Measurements from ENCODE around the gene FAIM2. TPM values are rescaled to one million over a fixed set of nuclear protein-coding genes. Genes with fewer than 3 reads are reported as not detected.

Gene FAIM2
- total RNA-seq, 1 experiment from 2014 or later = 0.09 TPM

- no peak for TF ChIP-seq CTCF (IDR thresholded peaks at IDR 0.05; ENCODE audit: insufficient read depth in 1 of 2, low read depth in 1 of 2, low read length in 1 of 2, severe bottlenecking in 1 of 2, unreplicated experiment in 1 of 2)
- Mint-ChIP-seq H3K4me3 (ENCODE audit: unreplicated experiment) (no peak overlapping the region), H3K4me1 (ENCODE audit: low read depth, unreplicated experiment) (no peaks in the 10 kb centered on the region), H3K27ac (ENCODE audit: unreplicated experiment) (no peak overlapping the region), H3K9me3 (ENCODE audit: unreplicated experiment) (no peaks in the 10 kb centered on the region), H3K27me3 (ENCODE audit: insufficient read depth, unreplicated experiment) (no peaks in the 10 kb centered on the region), H3K36me3 (ENCODE audit: insufficient read depth, unreplicated experiment) (no peaks in the 10 kb centered on the region)
- Histone ChIP-seq H3K36me3 (ENCODE audit: control insufficient read depth, insufficient read depth, low read length) (no peaks in the 10 kb centered on the region), H3K27me3 (replicated peaks; ENCODE audit: control insufficient read depth, insufficient read depth, low read length) (no peaks in the 10 kb centered on the region), H3K4me3 (ENCODE audit: low read depth, low read length) (no peak overlapping the region), H3K9me3 (no peaks in the 10 kb centered on the region), H3K4me1 (peaks cover 36% of the 10 kb centered on the region)
- CTCF ChIA-PET = no interaction called here
- POLR2A ChIA-PET = no interaction called here
- BruUV-seq (replicated peaks) = no TSS peak
- intact Hi-C loops (cut with micrococcal nuclease; ENCODE audit: unreplicated experiment) = no loop called here
- DNase-seq = no peak
These were observed 11.5 kb downstream of the FAIM2 start for GRCh38 chr12:49892084-49892731.

- H3K27me3 ChIP-seq (replicated peaks; ENCODE audit: control insufficient read depth, insufficient read depth, low read length) = no peaks in the 10 kb centered on the region
- no peaks in the 10 kb centered on the region for H3K36me3 ChIP-seq (ENCODE audit: control insufficient read depth, insufficient read depth, low read length)
- intact Hi-C loops (cut with micrococcal nuclease; ENCODE audit: unreplicated experiment) = no loop called here
- CTCF ChIA-PET = no interaction called here
- no peak overlapping the region for H3K4me3 Mint-ChIP-seq (ENCODE audit: unreplicated experiment)
- no peak overlapping the region for H3K27ac Mint-ChIP-seq (ENCODE audit: unreplicated experiment)
- H3K9me3 Mint-ChIP-seq (ENCODE audit: unreplicated experiment) = no peaks in the 10 kb centered on the region
- H3K9me3 ChIP-seq = no peaks in the 10 kb centered on the region
- no peak for TF ChIP-seq CTCF (IDR thresholded peaks at IDR 0.05; ENCODE audit: insufficient read depth in 1 of 2, low read depth in 1 of 2, low read length in 1 of 2, severe bottlenecking in 1 of 2, unreplicated experiment in 1 of 2)
- no TSS peak for BruUV-seq (replicated peaks)
- H3K4me1 ChIP-seq = peaks cover 36% of the 10 kb centered on the region
- no peak overlapping the region for H3K4me3 ChIP-seq (ENCODE audit: low read depth, low read length)
- POLR2A ChIA-PET = no interaction called here
- H3K36me3 Mint-ChIP-seq (ENCODE audit: insufficient read depth, unreplicated experiment) = no peaks in the 10 kb centered on the region
- DNase-seq = no peak
- no peaks in the 10 kb centered on the region for H3K4me1 Mint-ChIP-seq (ENCODE audit: low read depth, unreplicated experiment)
- H3K27me3 Mint-ChIP-seq (ENCODE audit: insufficient read depth, unreplicated experiment) = no peaks in the 10 kb centered on the region
These were observed 12.2 kb downstream of the FAIM2 start for GRCh38 chr12:49891476-49891875.

GRCh38 chr12:49891012-49891411 is 12.7 kb downstream of the FAIM2 start:
- no peaks in the 10 kb centered on the region for H3K27me3 ChIP-seq (replicated peaks; ENCODE audit: control insufficient read depth, insufficient read depth, low read length)
- CTCF ChIA-PET = no interaction called here
- Mint-ChIP-seq H3K27ac (ENCODE audit: unreplicated experiment) (no peak overlapping the region), H3K36me3 (ENCODE audit: insufficient read depth, unreplicated experiment) (no peaks in the 10 kb centered on the region), H3K4me1 (ENCODE audit: low read depth, unreplicated experiment) (no peaks in the 10 kb centered on the region), H3K27me3 (ENCODE audit: insufficient read depth, unreplicated experiment) (no peaks in the 10 kb centered on the region), H3K9me3 (ENCODE audit: unreplicated experiment) (no peaks in the 10 kb centered on the region), H3K4me3 (ENCODE audit: unreplicated experiment) (no peak overlapping the region)
- no peak for DNase-seq
- H3K4me3 ChIP-seq (ENCODE audit: low read depth, low read length) = no peak overlapping the region
- TF ChIP-seq CTCF (IDR thresholded peaks at IDR 0.05; ENCODE audit: insufficient read depth in 1 of 2, low read depth in 1 of 2, low read length in 1 of 2, severe bottlenecking in 1 of 2, unreplicated experiment in 1 of 2) = no peak
- no peaks in the 10 kb centered on the region for H3K9me3 ChIP-seq
- intact Hi-C loops (cut with micrococcal nuclease; ENCODE audit: unreplicated experiment) = no loop called here
- H3K36me3 ChIP-seq (ENCODE audit: control insufficient read depth, insufficient read depth, low read length) = no peaks in the 10 kb centered on the region
- BruUV-seq (replicated peaks) = no TSS peak
- POLR2A ChIA-PET = no interaction called here
- H3K4me1 ChIP-seq = peaks cover 35% of the 10 kb centered on the region

All from Caco-2 (cell line).